ENCODE data around the gene PRM3. TPM values are rescaled to one million over a fixed set of nuclear protein-coding genes. Genes with fewer than 3 reads are reported as not detected.

Gene PRM3
- total and polyA plus RNA-seq, 9 donors, result not detected

DNA sequence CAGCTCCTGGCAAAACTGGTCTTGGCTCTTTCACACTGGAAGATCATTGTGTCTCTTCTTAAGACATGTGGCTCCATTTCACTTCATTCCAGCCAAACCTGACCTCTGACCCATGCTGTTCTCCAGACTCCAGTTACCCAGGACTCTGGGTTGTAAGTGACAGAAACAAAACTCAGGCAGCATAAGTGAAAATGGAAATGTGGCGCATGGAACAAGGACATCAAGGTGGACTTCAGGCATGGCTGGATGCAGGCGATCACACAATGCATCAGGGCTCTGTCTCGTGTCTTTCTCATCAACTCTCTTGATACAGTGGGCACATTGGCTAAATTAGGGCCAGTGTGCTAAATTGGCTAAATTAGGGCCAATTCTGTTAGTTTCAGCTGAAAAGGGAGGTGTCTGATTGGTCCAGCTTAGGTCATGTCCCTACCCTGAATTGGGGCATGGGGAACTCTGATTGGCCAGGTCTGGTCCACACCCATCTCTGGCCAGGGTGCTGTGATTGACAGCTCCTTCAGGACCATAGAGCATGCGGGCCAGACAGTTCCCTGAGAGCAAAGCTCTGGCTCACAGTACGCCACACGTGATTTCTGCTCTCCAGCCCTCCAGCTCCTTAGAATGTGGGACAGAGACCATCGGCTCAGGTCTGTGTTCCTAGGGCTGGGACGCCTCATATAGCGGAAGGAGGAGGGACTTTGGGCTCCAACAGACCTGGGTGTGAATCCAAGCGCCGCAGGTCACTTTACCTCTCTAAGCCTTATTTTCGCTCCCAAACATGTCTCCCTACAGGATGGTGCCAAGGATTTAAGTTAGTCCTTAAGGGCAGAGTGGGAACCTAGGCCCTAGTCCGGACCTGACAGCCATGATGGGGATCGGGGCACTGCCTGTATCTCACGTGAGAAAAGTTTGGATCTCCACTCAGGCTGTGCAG lies 34.9 kb downstream of the PRM3 start:
- Histone ChIP-seq H3K36me3 (no peaks in the 10 kb centered on the region), H3K27me3 (no peaks in the 10 kb centered on the region), H3K9me3 (no peaks in the 10 kb centered on the region), H3K27ac (no peak overlapping the region), H3K4me3 (no peak overlapping the region), H3K4me1 (ENCODE audit: insufficient read depth) (no peaks in the 10 kb centered on the region)
- WGBS, 3 donors, result 96 to 97% (median 96%) methylated on average over 15 of the region's 15 CpGs
- TF ChIP-seq POLR2A (IDR thresholded peaks at IDR 0.05) (no peak), EP300 (IDR thresholded peaks at IDR 0.05) (no peak)
- TF ChIP-seq, protein P1, sequence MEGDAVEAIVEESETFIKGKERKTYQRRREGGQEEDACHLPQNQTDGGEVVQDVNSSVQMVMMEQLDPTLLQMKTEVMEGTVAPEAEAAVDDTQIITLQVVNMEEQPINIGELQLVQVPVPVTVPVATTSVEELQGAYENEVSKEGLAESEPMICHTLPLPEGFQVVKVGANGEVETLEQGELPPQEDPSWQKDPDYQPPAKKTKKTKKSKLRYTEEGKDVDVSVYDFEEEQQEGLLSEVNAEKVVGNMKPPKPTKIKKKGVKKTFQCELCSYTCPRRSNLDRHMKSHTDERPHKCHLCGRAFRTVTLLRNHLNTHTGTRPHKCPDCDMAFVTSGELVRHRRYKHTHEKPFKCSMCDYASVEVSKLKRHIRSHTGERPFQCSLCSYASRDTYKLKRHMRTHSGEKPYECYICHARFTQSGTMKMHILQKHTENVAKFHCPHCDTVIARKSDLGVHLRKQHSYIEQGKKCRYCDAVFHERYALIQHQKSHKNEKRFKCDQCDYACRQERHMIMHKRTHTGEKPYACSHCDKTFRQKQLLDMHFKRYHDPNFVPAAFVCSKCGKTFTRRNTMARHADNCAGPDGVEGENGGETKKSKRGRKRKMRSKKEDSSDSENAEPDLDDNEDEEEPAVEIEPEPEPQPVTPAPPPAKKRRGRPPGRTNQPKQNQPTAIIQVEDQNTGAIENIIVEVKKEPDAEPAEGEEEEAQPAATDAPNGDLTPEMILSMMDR (IDR thresholded peaks at IDR 0.05), result no peak
- intact Hi-C loops (cut with DNase I), result no loop called here
- DNase-seq, result no peak

DNA sequence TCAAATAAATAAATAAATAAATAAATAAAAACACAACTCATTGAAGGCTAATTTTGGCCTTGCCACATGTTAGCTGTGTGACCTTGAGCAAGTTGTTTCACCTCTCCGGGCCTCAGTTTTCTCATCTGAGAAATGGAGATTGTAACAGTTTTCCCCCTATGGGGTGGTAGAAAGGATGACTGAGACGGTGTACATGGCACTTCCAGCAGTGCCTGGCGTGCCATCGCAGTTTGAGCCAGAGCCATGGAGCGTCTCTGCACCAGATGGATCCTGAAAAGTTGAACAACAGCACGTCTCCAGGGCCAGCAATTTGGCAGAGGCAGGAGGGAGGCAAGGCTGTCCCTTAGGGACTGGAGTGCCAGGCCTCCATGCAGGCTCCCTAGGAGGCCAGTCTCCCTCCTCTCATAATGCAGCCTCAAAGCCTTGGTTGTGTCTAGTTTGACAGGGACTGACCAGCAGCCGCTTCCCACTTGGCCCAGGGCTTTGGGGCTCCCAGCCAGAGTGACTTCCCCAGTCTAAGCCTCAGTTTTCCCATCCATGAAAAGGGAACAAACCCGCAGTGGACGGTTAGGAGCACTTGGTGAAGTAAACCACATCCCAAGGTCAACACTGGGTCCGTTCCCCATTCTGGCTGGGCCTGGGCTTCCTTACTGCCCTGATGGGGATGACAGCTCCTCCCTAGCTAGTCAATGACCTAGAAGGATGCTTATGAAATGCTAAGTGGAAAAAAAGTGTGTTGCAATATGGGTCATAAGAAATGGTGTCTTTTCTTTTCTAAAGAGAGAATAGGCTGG lies 36.8 kb downstream of the PRM3 start:
- H3K27me3 ChIP-seq, result no peaks in the 10 kb centered on the region
- no peaks in the 10 kb centered on the region for H3K4me1 ChIP-seq (ENCODE audit: insufficient read depth)
- 73 to 82% (median 80%) methylated on average over 9 to 10 of the region's 10 CpGs for WGBS, 3 donors
- H3K36me3 ChIP-seq, result no peaks in the 10 kb centered on the region
- no peak overlapping the region for H3K27ac ChIP-seq
- no peak overlapping the region for H3K4me3 ChIP-seq
- intact Hi-C loops (cut with DNase I), result no loop called here
- no peaks in the 10 kb centered on the region for H3K9me3 ChIP-seq
- no peak for TF ChIP-seq EP300 (IDR thresholded peaks at IDR 0.05)
- no peak for TF ChIP-seq POLR2A (IDR thresholded peaks at IDR 0.05)
- TF ChIP-seq, protein P1 (IDR thresholded peaks at IDR 0.05), result no peak
- DNase-seq, result no peak

DNA sequence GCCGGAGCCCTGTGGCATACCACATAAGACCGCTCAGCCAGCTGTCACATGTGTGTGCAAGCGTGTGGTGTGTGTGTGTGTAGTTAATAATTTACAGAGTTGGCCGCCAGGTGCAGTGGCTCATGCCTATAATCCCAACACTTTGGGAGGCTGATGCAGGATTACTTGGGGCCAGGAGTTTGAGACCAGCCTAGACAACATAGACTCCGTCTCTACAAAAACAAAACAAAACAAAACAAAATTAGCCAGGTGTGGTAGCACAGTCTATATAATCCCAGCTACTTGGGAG lies 37.8 kb downstream of the PRM3 start:
- H3K9me3 ChIP-seq, result no peaks in the 10 kb centered on the region
- TF ChIP-seq POLR2A (IDR thresholded peaks at IDR 0.05), result no peak
- TF ChIP-seq, protein P1 (IDR thresholded peaks at IDR 0.05), result no peak
- no peak for TF ChIP-seq EP300 (IDR thresholded peaks at IDR 0.05)
- intact Hi-C loops (cut with DNase I), result no loop called here
- H3K27ac ChIP-seq, result no peak overlapping the region
- H3K4me1 ChIP-seq (ENCODE audit: insufficient read depth), result no peaks in the 10 kb centered on the region
- WGBS, 3 donors, result 90 to 92% (median 91%) methylated on average over 5 of the region's 5 CpGs
- H3K27me3 ChIP-seq, result no peaks in the 10 kb centered on the region
- H3K36me3 ChIP-seq, result no peaks in the 10 kb centered on the region
- DNase-seq, result no peak
- no peak overlapping the region for H3K4me3 ChIP-seq

DNA sequence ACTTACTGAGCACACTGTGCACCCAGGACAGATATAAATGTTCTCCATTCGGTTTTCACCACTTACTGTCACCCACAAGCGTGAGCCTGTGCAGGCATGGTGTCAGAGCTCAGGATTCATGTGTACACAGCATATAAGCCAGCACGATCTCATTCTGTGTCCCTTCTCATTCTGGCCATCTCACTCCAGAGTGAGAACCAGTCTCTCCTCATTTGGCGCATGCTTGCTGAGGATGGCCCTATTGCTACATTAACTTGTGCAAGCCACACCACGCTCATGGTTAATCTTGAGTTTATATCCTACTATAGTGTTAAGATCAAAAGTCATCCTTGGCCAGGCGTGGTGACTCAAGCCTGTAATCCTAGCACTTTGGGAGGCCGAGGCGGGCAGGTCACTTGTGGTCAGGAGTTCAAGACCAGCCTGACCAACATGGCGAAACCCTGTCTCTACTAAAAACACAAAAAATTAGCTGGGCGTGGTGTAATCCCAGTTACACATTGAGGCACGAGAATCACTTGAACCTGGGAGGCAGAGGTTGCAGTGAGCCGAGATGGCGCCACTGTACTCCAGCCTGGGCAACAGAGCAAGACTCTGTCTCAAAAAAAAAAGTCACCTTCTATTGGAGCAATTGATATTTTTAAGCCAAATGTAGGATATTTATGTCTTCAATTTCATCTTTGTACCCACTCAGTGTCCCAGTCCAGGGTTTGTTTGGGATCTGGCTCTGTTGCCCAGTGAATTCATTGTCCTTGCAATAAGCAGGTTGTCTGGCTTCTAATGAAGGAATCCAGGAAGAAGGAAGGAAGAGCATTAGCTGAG lies 38.3 kb downstream of the PRM3 start:
- Histone ChIP-seq H3K4me3 (no peak overlapping the region), H3K36me3 (no peaks in the 10 kb centered on the region), H3K4me1 (ENCODE audit: insufficient read depth) (no peaks in the 10 kb centered on the region), H3K27me3 (no peaks in the 10 kb centered on the region), H3K27ac (no peak overlapping the region), H3K9me3 (no peaks in the 10 kb centered on the region)
- DNase-seq, result no peak
- intact Hi-C loops (cut with DNase I), result no loop called here
- TF ChIP-seq EP300 (IDR thresholded peaks at IDR 0.05), result no peak
- no peak for TF ChIP-seq POLR2A (IDR thresholded peaks at IDR 0.05)
- TF ChIP-seq, protein P1 (IDR thresholded peaks at IDR 0.05), result no peak
- 91 to 94% (median 92%) methylated on average over 13 of the region's 13 CpGs for WGBS, 3 donors

All from ovary (tissue), 9 donors.